H1 (cell line): ENCODE data around the gene NPHP4. TPM values are rescaled to one million over a fixed set of nuclear protein-coding genes. Genes with fewer than 3 reads are reported as not detected.

Experiments
- CTCF ChIA-PET: fragments of 300-600 bp; sonication (Branson Sonifier 250); formaldehyde crosslinking; loops from one replicate; lab custom pipeline; 2021; ENCODE audit not compliant: partially characterized antibody; lab: Charles Lee
- POLR2A ChIA-PET: fragments of 300-600 bp; sonication (Branson Sonifier 250); formaldehyde crosslinking; loops from one replicate; lab custom pipeline; 2021; ENCODE audit warnings: inconsistent platforms; ENCODE audit not compliant: partially characterized antibody; lab: Charles Lee
- DNase-seq, 2 experiments: peaks; one replicate each; pipeline versions ENCODE4 v3.0.0 to v3.0.0-alpha.2; 2010 to 2022; ENCODE audit warnings: low spot score in 2 of 2, low read depth in 1 of 2, mixed read lengths in 1 of 2
- FAIRE-seq: peaks from 2 replicates; lab custom pipeline; 2011; peaks lifted over from hg19 to GRCh38; lab: Jason Lieb, UNC
- H2AFZ ChIP-seq: 2 replicates; pipeline ENCODE4 v1.8.1; 2012; ENCODE audit warnings: low read length, inconsistent platforms
- H2AK5ac ChIP-seq: 2 replicates; pipeline ENCODE4 v1.6.1; 2013; ENCODE audit warnings: low read depth, low read length
- H2BK120ac ChIP-seq: replicated peaks from 2 replicates; pipeline ENCODE3; 2013; ENCODE audit warnings: low read depth, low read length, inconsistent platforms
- H2BK12ac ChIP-seq: 2 replicates; pipeline ENCODE4 v1.6.1; 2013; ENCODE audit warnings: low read depth, low read length
- H2BK15ac ChIP-seq: 2 replicates; pipeline ENCODE4 v1.6.1; 2013; ENCODE audit warnings: low read length
- H2BK20ac ChIP-seq: 2 replicates; pipeline ENCODE4 v1.6.1; 2013; ENCODE audit warnings: low read length
- H2BK5ac ChIP-seq: 2 replicates; pipeline ENCODE4 v1.6.1; 2013; ENCODE audit warnings: low read depth, low read length
- H3K14ac ChIP-seq: 2 replicates; pipeline ENCODE4 v1.6.1; 2013; ENCODE audit warnings: inconsistent platforms; ENCODE audit not compliant: insufficient read length
- H3K18ac ChIP-seq: 2 replicates; pipeline ENCODE4 v1.6.1; 2013; ENCODE audit warnings: low read length; ENCODE audit errors: extremely low read depth
- H3K23ac ChIP-seq: 2 replicates; pipeline ENCODE4 v1.6.1; 2013; ENCODE audit warnings: inconsistent platforms; ENCODE audit not compliant: insufficient read length
- H3K23me2 ChIP-seq: 2 replicates; pipeline ENCODE4 v1.6.1; 2013; ENCODE audit warnings: low read depth, low read length
- H3K27ac ChIP-seq: 2 replicates; pipeline ENCODE4 v1.6.1; 2011; ENCODE audit warnings: low read depth, low read length, inconsistent platforms
- H3K27me3 ChIP-seq, 4 experiments: replicated peaks in 1 of 4; 1 replicate in 1 of 4; 2 replicates in 3 of 4; pipeline versions ENCODE4 v1.6.1 to v1.8.1; 2011 to 2013; ENCODE audit warnings: low read length in 3 of 4, mild to moderate bottlenecking in 3 of 4, inconsistent platforms in 2 of 4, mixed read lengths in 2 of 4, moderate library complexity in 1 of 4; ENCODE audit not compliant: control insufficient read depth in 3 of 4, insufficient read depth in 3 of 4; ENCODE audit errors: extremely low read depth in 1 of 4
- H3K36me3 ChIP-seq, 4 experiments: 2 replicates each; pipeline versions ENCODE4 v1.6.1 to v1.8.1; 2011 to 2013; ENCODE audit warnings: mild to moderate bottlenecking in 4 of 4, low read length in 3 of 4, moderate library complexity in 2 of 4, control low read depth in 1 of 4, inconsistent platforms in 1 of 4; ENCODE audit not compliant: insufficient read depth in 4 of 4, control insufficient read depth in 2 of 4
- H3K4ac ChIP-seq: replicated peaks from 2 replicates; pipeline ENCODE3; 2013; ENCODE audit warnings: low read length, low read depth, mixed read lengths, inconsistent platforms; ENCODE audit not compliant: insufficient read length
- H3K4me1 ChIP-seq, 4 experiments: replicated peaks in 1 of 4; 1 replicate in 1 of 4; 2 replicates in 3 of 4; pipeline versions ENCODE4 v1.6.1 to v1.8.1; 2011 to 2013; ENCODE audit warnings: low read length in 3 of 4, inconsistent platforms in 2 of 4, mixed read lengths in 1 of 4; ENCODE audit not compliant: insufficient read depth in 4 of 4, control insufficient read depth in 3 of 4
- H3K4me2 ChIP-seq, 2 experiments: 2 replicates each; pipeline versions ENCODE4 v1.6.1 to v1.8.1; 2011 to 2013; ENCODE audit warnings: low read depth in 2 of 2, low read length in 2 of 2, control low read depth in 1 of 2, inconsistent platforms in 1 of 2, mild to moderate bottlenecking in 1 of 2; ENCODE audit not compliant: insufficient read depth in 1 of 2
- H3K4me3 ChIP-seq, 4 experiments: fragments of 200-600, 300-600 bp in 1 of 4; sonication (generic), shearing (Covaris generic), sonication (Bioruptor Twin) in 1 of 4; 2 replicates each; pipeline versions ENCODE4 v1.5.1 to v1.8.1; 2011 to 2016; ENCODE audit warnings: low read length in 4 of 4, low read depth in 3 of 4, control low read depth in 2 of 4, inconsistent platforms in 2 of 4, mild to moderate bottlenecking in 2 of 4, mixed read lengths in 1 of 4, moderate library complexity in 1 of 4; ENCODE audit not compliant: insufficient read depth in 2 of 4; ENCODE audit errors: extremely low read depth in 1 of 4
- H3K56ac ChIP-seq: replicated peaks from 2 replicates; pipeline ENCODE3; 2013; ENCODE audit warnings: low read depth, mild to moderate bottlenecking, mixed read lengths, low read length, inconsistent platforms; ENCODE audit not compliant: insufficient read length
- H3K79me1 ChIP-seq: 2 replicates; pipeline ENCODE4 v1.6.1; 2013; ENCODE audit warnings: low read depth, low read length, control low read depth
- H3K79me2 ChIP-seq, 2 experiments: 2 replicates each; pipeline versions ENCODE4 v1.6.1 to v1.8.1; 2012 to 2013; ENCODE audit warnings: low read length in 2 of 2, mild to moderate bottlenecking in 2 of 2, inconsistent platforms in 1 of 2; ENCODE audit not compliant: insufficient read depth in 2 of 2, control insufficient read depth in 1 of 2
- H3K9ac ChIP-seq, 4 experiments: replicated peaks in 1 of 4; 1 replicate in 1 of 4; 2 replicates in 3 of 4; pipeline versions ENCODE4 v1.6.1 to v1.8.1; 2011 to 2013; ENCODE audit warnings: low read depth in 3 of 4, low read length in 3 of 4, control low read depth in 2 of 4, mild to moderate bottlenecking in 2 of 4, moderate library complexity in 2 of 4, inconsistent platforms in 1 of 4; ENCODE audit errors: extremely low read depth in 1 of 4
- H3K9me3 ChIP-seq, 2 experiments: 2 replicates each; pipeline versions ENCODE4 v1.6.1 to v1.8.1; 2012 to 2013; ENCODE audit warnings: mild to moderate bottlenecking in 2 of 2, moderate library complexity in 2 of 2, control low read depth in 1 of 2, inconsistent platforms in 1 of 2, low read depth in 1 of 2, low read length in 1 of 2, mixed read lengths in 1 of 2; ENCODE audit not compliant: insufficient read depth in 2 of 2
- H4K20me1 ChIP-seq, 2 experiments: replicated peaks in 1 of 2; 2 replicates each; pipeline versions ENCODE3 to v1.8.1; 2011 to 2013; ENCODE audit warnings: inconsistent platforms in 2 of 2, low read length in 2 of 2, mild to moderate bottlenecking in 1 of 2; ENCODE audit not compliant: insufficient read depth in 2 of 2, control insufficient read depth in 1 of 2
- H4K5ac ChIP-seq: 2 replicates; pipeline ENCODE4 v1.6.1; 2013; ENCODE audit warnings: low read length, low read depth, mixed read lengths, inconsistent platforms; ENCODE audit not compliant: insufficient read length
- H4K8ac ChIP-seq: 2 replicates; pipeline ENCODE4 v1.8.0; 2013; ENCODE audit warnings: mild to moderate bottlenecking, moderate library complexity, low read length, inconsistent platforms; ENCODE audit not compliant: insufficient read depth; ENCODE audit errors: extremely low read depth
- H4K91ac ChIP-seq: replicated peaks from 2 replicates; pipeline ENCODE3; 2013; ENCODE audit warnings: low read length, mixed read lengths, inconsistent platforms; ENCODE audit not compliant: insufficient read length
- HDAC6 ChIP-seq: IDR thresholded peaks from one replicate; pipeline ENCODE4 v1.7.1; 2012; ENCODE audit warnings: low read depth, mild to moderate bottlenecking, inconsistent platforms, low read length, moderate library complexity
- SRF ChIP-seq: IDR thresholded peaks from 2 replicates; pipeline ENCODE4 v1.6.1; 2011; ENCODE audit warnings: mild to moderate bottlenecking, low read depth, low read length, moderate library complexity
- WGBS, 2 experiments: shearing (Covaris generic) in 1 of 2; methylation state at CpG; one replicate each; pipeline versions ENCODE4 v1.1.6 to v1.1.7; 2013 to 2015; ENCODE audit warnings: low lambda C conversion rate in 2 of 2, mixed read lengths in 2 of 2, inconsistent platforms in 1 of 2, low coverage in 1 of 2, missing lambda C conversion rate in 1 of 2; ENCODE audit not compliant: insufficient replicate concordance in 2 of 2, insufficient coverage in 1 of 2, insufficient read length in 1 of 2; ENCODE audit errors: extremely low coverage in 1 of 2, missing lambda C conversion rate in 1 of 2; 5-methylcytosine and 5-hydroxymethylcytosine counted together
- polyA plus RNA-seq, 7 experiments: library from polyadenylated mRNA; depleted of rRNA in 3 of 7; stranded (reverse) in 5 of 7; unstranded in 2 of 7; fragments of >200 nt in 5 of 7; fragments of 200-250 nt in 2 of 7; gene quantifications; 1 replicate in 5 of 7; 2 replicates in 1 of 7; 4 replicates in 1 of 7; pipeline versions ENCODE4 v1.2.1 to v1.2.3, GENCODE V29; 2011 to 2013; ENCODE audit warnings: missing spikeins in 2 of 7, mixed read lengths in 2 of 7
- total RNA-seq: library from RNA; stranded (reverse); fragmentation: NEBNext Ultra II Directional; extraction: Animal tissue kit (Norgen Biotek cat#: 25700); gene quantifications from 2 replicates; pipeline ENCODE4 v1.2.1, GENCODE V29; 2021
- TF ChIP-seq, protein P1 (sequence below): IDR thresholded peaks from 2 replicates; pipeline ENCODE4 v1.6.1; 2012; ENCODE audit warnings: inconsistent platforms

NPHP4 gene
- total and polyA plus RNA-seq, 2 of the 8 experiments (the other 6 are each of a cell fraction or from before 2014, with no cell fraction given), result 5.8 to 14.0 TPM

DNA sequence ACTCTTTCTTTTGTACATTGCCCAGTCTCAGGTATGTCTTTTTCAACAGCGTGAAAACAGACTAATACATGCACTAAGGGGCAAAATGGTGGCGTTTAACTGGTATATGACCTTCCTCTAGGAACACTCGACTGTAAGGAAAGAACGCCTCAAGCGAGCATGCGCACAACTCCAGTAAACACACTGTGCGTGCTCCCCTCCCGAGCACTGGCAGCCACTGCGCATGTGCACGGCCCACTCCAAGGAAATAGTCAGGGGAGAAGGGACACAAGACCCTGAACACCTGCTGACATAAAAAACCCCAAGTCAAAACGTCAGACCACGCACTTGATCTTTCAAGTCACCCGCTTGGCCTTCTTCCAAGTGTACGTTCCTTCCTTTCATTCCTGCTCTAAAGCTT is 173.5 kb downstream of the NPHP4 start:
- Histone ChIP-seq H3K9ac (no peak overlapping the region), H3K23me2 (peaks cover 1% of the 10 kb centered on the region; the same call in 1 of the 2 replicates), H3K23ac (no peak overlapping the region), H3K18ac (no peak overlapping the region), H3K14ac (no peak overlapping the region), H3K4ac (no peak overlapping the region), H3K27ac (no peak overlapping the region), H4K91ac (no peak overlapping the region), H4K20me1 (no peaks in the 10 kb centered on the region), H2BK120ac (no peak overlapping the region), H2AK5ac (no peak overlapping the region), H2AFZ (no peak overlapping the region), H2BK5ac (no peak overlapping the region), H2BK12ac (no peak overlapping the region), H4K8ac (no peak overlapping the region), H3K4me1 (no peaks in the 10 kb centered on the region; a peak in 1 of 7 replicates), H3K56ac (no peak overlapping the region), H3K4me2 (no peak overlapping the region), H3K79me2 (no peaks in the 10 kb centered on the region), H2BK15ac (no peak overlapping the region), H2BK20ac (no peak overlapping the region), H3K9me3 (0 out of 4 replicates have a peak, but pooled peaks cover 0 to 3% of the 10 kb centered on the region in 2 experiments), H3K27me3 (no peaks in the 10 kb centered on the region), H3K79me1 (no peaks in the 10 kb centered on the region), H3K36me3 (no peaks in the 10 kb centered on the region), H4K5ac (no peak overlapping the region), H3K4me3 (no peak overlapping the region)
- POLR2A ChIA-PET, result no interaction called here
- 82% methylated on average over 14 of the region's 14 CpGs; no CpG with 5 or more reads in 1 of the 2 experiments for WGBS, 2 experiments
- FAIRE-seq (no peak), DNase-seq (no peak)
- TF ChIP-seq SRF (no peak), HDAC6 (no peak)
- TF ChIP-seq, protein P1, sequence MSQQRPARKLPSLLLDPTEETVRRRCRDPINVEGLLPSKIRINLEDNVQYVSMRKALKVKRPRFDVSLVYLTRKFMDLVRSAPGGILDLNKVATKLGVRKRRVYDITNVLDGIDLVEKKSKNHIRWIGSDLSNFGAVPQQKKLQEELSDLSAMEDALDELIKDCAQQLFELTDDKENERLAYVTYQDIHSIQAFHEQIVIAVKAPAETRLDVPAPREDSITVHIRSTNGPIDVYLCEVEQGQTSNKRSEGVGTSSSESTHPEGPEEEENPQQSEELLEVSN, result no peak
- CTCF ChIA-PET, result no interaction called here
